Large intestine (tissue), 3 donors: Measurements from ENCODE around the gene FANK1. TPM values are rescaled to one million over a fixed set of nuclear protein-coding genes. Genes with fewer than 3 reads are reported as not detected.

Source experiments
- DNase-seq, 2 donors: peaks; one replicate each; pipeline versions ENCODE4 v3.0.0 to v3.0.0-alpha.2; 2013
- H3K27ac ChIP-seq: one replicate; pipeline ENCODE4 v1.5.1; 2013; ENCODE audit warnings: low read length
- H3K27me3 ChIP-seq: 2 replicates; pipeline ENCODE4 v1.6.1; 2013; ENCODE audit warnings: low read length; ENCODE audit not compliant: control insufficient read depth, insufficient read depth
- H3K36me3 ChIP-seq: 2 replicates; pipeline ENCODE4 v1.6.1; 2013; ENCODE audit warnings: low read length; ENCODE audit not compliant: control insufficient read depth, insufficient read depth
- H3K4me1 ChIP-seq: one replicate; pipeline ENCODE4 v1.6.1; 2013; ENCODE audit warnings: low read length; ENCODE audit not compliant: control insufficient read depth, insufficient read depth
- H3K4me3 ChIP-seq: one replicate; pipeline ENCODE4 v1.5.1; 2013; ENCODE audit warnings: low read length
- H3K9me3 ChIP-seq: one replicate; pipeline ENCODE4 v1.6.1; 2013; ENCODE audit warnings: mild to moderate bottlenecking, low read depth, low read length, moderate library complexity; ENCODE audit not compliant: control insufficient read depth
- WGBS: methylation state at CpG from one replicate; pipeline ENCODE4 v1.1.5; 2013; ENCODE audit warnings: low lambda C conversion rate; ENCODE audit not compliant: insufficient coverage; 5-methylcytosine and 5-hydroxymethylcytosine counted together
- polyA plus RNA-seq: library from polyadenylated mRNA; unstranded; fragments of 120-200 nt; gene quantifications from one replicate; pipeline ENCODE4 v1.2.1, GENCODE V29; 2013

The FANK1 gene
- polyA plus RNA-seq, 1 donor: 5.0 TPM

GRCh38 chr10:125985557-125986240 is 89.3 kb downstream of the FANK1 start:
- WGBS: 86% methylated on average over 2 of the region's 5 CpGs
- no peak for DNase-seq
- no peak overlapping the region for H3K4me3 ChIP-seq

GRCh38 chr10:125989791-125990190 is 93.4 kb downstream of the FANK1 start:
- Histone ChIP-seq H3K4me3 (no peak overlapping the region), H3K4me1 (no peaks in the 10 kb centered on the region), H3K36me3 (no peaks in the 10 kb centered on the region), H3K27ac (no peak overlapping the region), H3K9me3 (no peaks in the 10 kb centered on the region), H3K27me3 (no peaks in the 10 kb centered on the region)
- no CpG with 5 or more reads among the region's 5 CpGs for WGBS
- no peak for DNase-seq

More at GRCh38 chr10:125985557-125986240, 89.3 kb downstream of the FANK1 start:
- H3K4me1 ChIP-seq: no peaks in the 10 kb centered on the region
- H3K9me3 ChIP-seq: no peaks in the 10 kb centered on the region
- no peak overlapping the region for H3K27ac ChIP-seq
- H3K36me3 ChIP-seq: no peaks in the 10 kb centered on the region
- H3K27me3 ChIP-seq: no peaks in the 10 kb centered on the region

GRCh38 chr10:125990974-125991373 is 94.6 kb downstream of the FANK1 start:
- no peak for DNase-seq
- no peaks in the 10 kb centered on the region for H3K9me3 ChIP-seq
- H3K36me3 ChIP-seq: no peaks in the 10 kb centered on the region
- WGBS: no CpG with 5 or more reads among the region's 2 CpGs
- H3K4me3 ChIP-seq: no peak overlapping the region
- no peaks in the 10 kb centered on the region for H3K27me3 ChIP-seq
- no peak overlapping the region for H3K27ac ChIP-seq
- no peaks in the 10 kb centered on the region for H3K4me1 ChIP-seq

GRCh38 chr10:125991392-125991791 is 95.0 kb downstream of the FANK1 start:
- H3K27me3 ChIP-seq: no peaks in the 10 kb centered on the region
- no peak overlapping the region for H3K27ac ChIP-seq
- WGBS: 83% methylated on average over 1 of the region's 1 CpG
- no peak overlapping the region for H3K4me3 ChIP-seq
- H3K9me3 ChIP-seq: no peaks in the 10 kb centered on the region
- no peaks in the 10 kb centered on the region for H3K4me1 ChIP-seq
- no peak for DNase-seq
- H3K36me3 ChIP-seq: no peaks in the 10 kb centered on the region

- H3K9me3 ChIP-seq: no peaks in the 10 kb centered on the region
- H3K27ac ChIP-seq: no peak overlapping the region
- no peaks in the 10 kb centered on the region for H3K27me3 ChIP-seq
- H3K4me3 ChIP-seq: no peak overlapping the region
- no peak for DNase-seq
- 100% methylated on average over 1 of the region's 7 CpGs for WGBS
- no peaks in the 10 kb centered on the region for H3K4me1 ChIP-seq
- no peaks in the 10 kb centered on the region for H3K36me3 ChIP-seq
Observed at GRCh38 chr10:125992254-125992653, 95.9 kb downstream of the FANK1 start.

GRCh38 chr10:125994601-125995000 is 98.2 kb downstream of the FANK1 start:
- Histone ChIP-seq H3K27me3 (no peaks in the 10 kb centered on the region), H3K4me3 (no peak overlapping the region), H3K4me1 (no peaks in the 10 kb centered on the region), H3K27ac (no peak overlapping the region), H3K36me3 (no peaks in the 10 kb centered on the region), H3K9me3 (no peaks in the 10 kb centered on the region)
- DNase-seq: no peak
- WGBS: 100% methylated on average over 1 of the region's 6 CpGs

- DNase-seq: no peak
- no peaks in the 10 kb centered on the region for H3K36me3 ChIP-seq
- H3K9me3 ChIP-seq: no peaks in the 10 kb centered on the region
- no CpG with 5 or more reads among the region's 9 CpGs for WGBS
- H3K4me1 ChIP-seq: no peaks in the 10 kb centered on the region
- no peak overlapping the region for H3K4me3 ChIP-seq
- no peak overlapping the region for H3K27ac ChIP-seq
- H3K27me3 ChIP-seq: no peaks in the 10 kb centered on the region
Observed at GRCh38 chr10:125995726-125996304, 99.5 kb downstream of the FANK1 start.

GRCh38 chr10:125997586-125997985 is 101.2 kb downstream of the FANK1 start:
- Histone ChIP-seq H3K27ac (no peak overlapping the region), H3K9me3 (no peaks in the 10 kb centered on the region), H3K27me3 (no peaks in the 10 kb centered on the region), H3K4me1 (no peaks in the 10 kb centered on the region), H3K4me3 (no peak overlapping the region), H3K36me3 (no peaks in the 10 kb centered on the region)
- DNase-seq: no peak
- WGBS: no CpG with 5 or more reads among the region's 12 CpGs

- Histone ChIP-seq H3K36me3 (no peaks in the 10 kb centered on the region), H3K4me3 (no peak overlapping the region), H3K27ac (no peak overlapping the region), H3K4me1 (no peaks in the 10 kb centered on the region), H3K27me3 (no peaks in the 10 kb centered on the region), H3K9me3 (no peaks in the 10 kb centered on the region)
- DNase-seq: no peak
- WGBS: 100% methylated on average over 2 of the region's 3 CpGs
Observed at GRCh38 chr10:125999694-126000093, 103.3 kb downstream of the FANK1 start.

- WGBS: no CpG with 5 or more reads among the region's 2 CpGs
- no peaks in the 10 kb centered on the region for H3K27me3 ChIP-seq
- H3K4me3 ChIP-seq: no peak overlapping the region
- H3K9me3 ChIP-seq: no peaks in the 10 kb centered on the region
- no peaks in the 10 kb centered on the region for H3K4me1 ChIP-seq
- H3K36me3 ChIP-seq: no peaks in the 10 kb centered on the region
- DNase-seq: no peak
- no peak overlapping the region for H3K27ac ChIP-seq
Observed at GRCh38 chr10:126001576-126001975, 105.2 kb downstream of the FANK1 start.

- no CpG with 5 or more reads among the region's 8 CpGs for WGBS
- Histone ChIP-seq H3K27ac (no peak overlapping the region), H3K27me3 (no peaks in the 10 kb centered on the region), H3K9me3 (no peaks in the 10 kb centered on the region), H3K4me3 (no peak overlapping the region), H3K4me1 (no peaks in the 10 kb centered on the region), H3K36me3 (no peaks in the 10 kb centered on the region)
- no peak for DNase-seq
Observed at GRCh38 chr10:126004752-126005151, 108.4 kb downstream of the FANK1 start.
